ENCODE results near the gene RNF114.

The RNF114 gene

DNA sequence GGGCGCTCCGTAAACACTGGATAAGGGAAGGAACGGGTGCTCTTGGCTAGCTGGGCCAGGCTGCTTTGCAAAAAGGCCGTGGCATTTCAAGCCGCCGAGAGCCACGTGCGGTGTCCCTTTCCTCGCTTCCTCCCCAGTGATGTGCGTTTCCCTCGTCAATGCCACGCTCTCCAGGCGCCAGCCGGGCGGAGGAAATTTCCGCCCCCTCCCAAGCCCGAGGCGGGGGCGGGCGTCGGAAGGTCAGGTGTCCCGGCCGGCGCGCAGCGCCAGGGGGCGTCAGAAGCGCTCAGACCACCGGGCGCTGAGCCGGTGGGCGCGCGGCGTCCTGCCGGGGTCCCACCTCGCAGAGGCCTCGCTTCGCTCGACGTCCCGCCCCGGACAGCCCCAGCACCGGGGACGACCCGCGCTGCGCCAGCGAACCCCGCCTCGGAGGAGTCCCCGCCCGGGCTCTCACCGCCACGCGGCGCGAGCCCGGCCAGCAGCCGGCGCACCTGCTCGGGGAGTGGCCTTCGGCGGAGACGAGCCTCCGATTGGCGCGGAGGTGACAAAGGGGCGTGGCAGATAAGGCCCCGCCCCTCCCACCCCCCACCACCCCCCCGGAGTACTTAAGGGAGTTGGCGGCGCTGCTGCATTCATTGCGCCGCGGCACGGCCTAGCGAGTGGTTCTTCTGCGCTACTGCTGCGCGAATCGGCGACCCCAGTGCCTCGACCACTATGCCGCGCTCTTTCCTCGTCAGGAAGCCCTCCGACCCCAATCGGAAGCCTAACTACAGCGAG lies 46.3 kb downstream of the RNF114 start, which contains the start of gene SNAI1:
TSS of gene SNAI1 (plus strand) at position 635 of the 777 bp plus-strand sequence. CDS start at position 715, 80 bp downstream.
- no CpG with 5 or more reads among the region's 90 CpGs for WGBS (ENCODE audit: extremely low coverage, insufficient coverage, low lambda C conversion rate)
- peak; percentile 92 for DNase-seq
- peak within 1 kb of the TSS; percentile 76 for H2BK5ac ChIP-seq (ENCODE audit: low read length)
- H3K4ac ChIP-seq (ENCODE audit: low read depth, low read length), result peak within 1 kb of the TSS; percentile 60
- peaks cover 3% of the 10 kb centered on the region for H3K36me3 ChIP-seq (ENCODE audit: control insufficient read depth, insufficient read depth, low read length)
- no peak within 1 kb of the TSS for H2BK120ac ChIP-seq (ENCODE audit: low read depth, low read length)
- H3K4me2 ChIP-seq (ENCODE audit: low read length), result peak within 1 kb of the TSS; percentile 71
- H2BK15ac ChIP-seq (replicated peaks; ENCODE audit: low read depth), result no peak within 1 kb of the TSS
- H3K79me2 ChIP-seq (ENCODE audit: control insufficient read depth, insufficient read depth, low read length), result peaks cover 47% of the 10 kb centered on the region
- no peak within 1 kb of the TSS for H2AK5ac ChIP-seq (ENCODE audit: low read length)
- H3K56ac ChIP-seq (ENCODE audit: low read length), result peak within 1 kb of the TSS; percentile 97
- peak within 1 kb of the TSS; percentile 29 for H3K18ac ChIP-seq (ENCODE audit: low read length)
- H3K23ac ChIP-seq (ENCODE audit: low read length), result peak within 1 kb of the TSS; percentile 17
- H3K4me1 ChIP-seq (ENCODE audit: control insufficient read depth, low read depth, low read length), result peaks cover 14% of the 10 kb centered on the region
- H4K5ac ChIP-seq (ENCODE audit: low read length), result no peak within 1 kb of the TSS
- H4K8ac ChIP-seq (ENCODE audit: low read depth, low read length), result no peak within 1 kb of the TSS
- H3K79me1 ChIP-seq (ENCODE audit: low read length), result peaks cover 10% of the 10 kb centered on the region
- no peaks in the 10 kb centered on the region for H3K27me3 ChIP-seq (ENCODE audit: insufficient read depth, low read length, poor library complexity)
- H3K27ac ChIP-seq (ENCODE audit: low read depth, low read length), result no peak within 1 kb of the TSS
- peak within 1 kb of the TSS; percentile 93 for H3K4me3 ChIP-seq (ENCODE audit: low read length)
- H3K9ac ChIP-seq (ENCODE audit: low read length), result peak within 1 kb of the TSS; percentile 98

DNA sequence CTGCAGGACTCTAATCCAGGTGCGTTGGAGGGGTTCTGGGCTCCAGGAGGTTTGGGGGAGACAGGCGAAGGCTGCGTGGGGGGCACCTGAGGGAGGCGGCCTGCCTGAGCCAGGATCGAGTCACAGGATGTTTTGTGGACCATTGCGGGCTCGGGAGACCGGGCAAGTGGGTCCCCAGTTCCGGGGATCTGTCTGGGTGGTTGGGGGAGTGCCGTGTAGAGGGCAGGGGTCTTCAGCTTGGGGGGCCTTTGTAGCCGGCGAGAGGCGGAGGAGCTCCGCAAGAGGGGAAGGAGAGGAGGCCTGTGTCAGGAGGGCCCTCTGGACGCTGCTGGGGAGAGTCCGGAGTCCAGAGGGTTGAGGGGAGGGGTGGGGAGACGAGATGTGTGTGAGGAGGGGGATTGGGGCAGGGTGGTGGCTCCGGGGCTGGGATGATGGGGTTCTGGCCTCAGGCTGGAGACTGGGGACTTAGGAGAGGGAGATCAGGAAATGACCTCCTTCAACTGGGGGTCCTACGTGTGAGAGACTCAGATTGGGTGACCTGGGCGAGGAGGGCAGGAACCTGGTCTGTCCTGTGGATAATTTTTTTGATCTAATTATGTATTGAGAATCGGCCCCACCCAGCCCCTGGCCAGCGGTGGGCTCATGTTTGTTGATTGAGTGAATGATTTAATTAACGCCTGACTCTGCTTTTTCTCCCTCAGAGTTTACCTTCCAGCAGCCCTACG lies 47.1 kb downstream of the RNF114 start:
- Histone ChIP-seq H2BK120ac (ENCODE audit: low read depth, low read length) (no peak overlapping the region), H3K27ac (ENCODE audit: low read depth, low read length) (no peak overlapping the region), H3K79me1 (ENCODE audit: low read length) (peaks cover 10% of the 10 kb centered on the region), H2BK5ac (ENCODE audit: low read length) (peak overlapping the region; percentile 76), H3K4me2 (ENCODE audit: low read length) (peak overlapping the region; percentile 9), H2AK5ac (ENCODE audit: low read length) (no peak overlapping the region), H2BK15ac (replicated peaks; ENCODE audit: low read depth) (no peak overlapping the region), H3K23ac (ENCODE audit: low read length) (peak overlapping the region; percentile 17), H3K4me1 (ENCODE audit: control insufficient read depth, low read depth, low read length) (peaks cover 14% of the 10 kb centered on the region), H4K8ac (ENCODE audit: low read depth, low read length) (no peak overlapping the region), H3K36me3 (ENCODE audit: control insufficient read depth, insufficient read depth, low read length) (peaks cover 3% of the 10 kb centered on the region), H3K18ac (ENCODE audit: low read length) (peak overlapping the region; percentile 29), H4K5ac (ENCODE audit: low read length) (no peak overlapping the region), H3K79me2 (ENCODE audit: control insufficient read depth, insufficient read depth, low read length) (peaks cover 48% of the 10 kb centered on the region), H3K56ac (ENCODE audit: low read length) (peak overlapping the region; percentile 97), H3K9ac (ENCODE audit: low read length) (peak overlapping the region; percentile 98), H3K4me3 (ENCODE audit: low read length) (peak overlapping the region; percentile 93), H3K27me3 (ENCODE audit: insufficient read depth, low read length, poor library complexity) (no peaks in the 10 kb centered on the region), H3K4ac (ENCODE audit: low read depth, low read length) (peak overlapping the region; percentile 60)
- no peak for DNase-seq
- no CpG with 5 or more reads among the region's 24 CpGs for WGBS (ENCODE audit: extremely low coverage, insufficient coverage, low lambda C conversion rate)

DNA sequence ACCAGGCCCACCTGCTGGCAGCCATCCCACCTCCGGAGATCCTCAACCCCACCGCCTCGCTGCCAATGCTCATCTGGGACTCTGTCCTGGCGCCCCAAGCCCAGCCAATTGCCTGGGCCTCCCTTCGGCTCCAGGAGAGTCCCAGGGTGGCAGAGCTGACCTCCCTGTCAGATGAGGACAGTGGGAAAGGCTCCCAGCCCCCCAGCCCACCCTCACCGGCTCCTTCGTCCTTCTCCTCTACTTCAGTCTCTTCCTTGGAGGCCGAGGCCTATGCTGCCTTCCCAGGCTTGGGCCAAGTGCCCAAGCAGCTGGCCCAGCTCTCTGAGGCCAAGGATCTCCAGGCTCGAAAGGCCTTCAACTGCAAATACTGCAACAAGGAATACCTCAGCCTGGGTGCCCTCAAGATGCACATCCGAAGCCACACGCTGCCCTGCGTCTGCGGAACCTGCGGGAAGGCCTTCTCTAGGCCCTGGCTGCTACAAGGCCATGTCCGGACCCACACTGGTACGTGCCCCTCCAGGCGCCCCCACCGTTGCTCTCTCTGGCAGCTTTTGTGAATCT lies 47.7 kb downstream of the RNF114 start:
- peaks cover 3% of the 10 kb centered on the region for H3K36me3 ChIP-seq (ENCODE audit: control insufficient read depth, insufficient read depth, low read length)

DNA sequence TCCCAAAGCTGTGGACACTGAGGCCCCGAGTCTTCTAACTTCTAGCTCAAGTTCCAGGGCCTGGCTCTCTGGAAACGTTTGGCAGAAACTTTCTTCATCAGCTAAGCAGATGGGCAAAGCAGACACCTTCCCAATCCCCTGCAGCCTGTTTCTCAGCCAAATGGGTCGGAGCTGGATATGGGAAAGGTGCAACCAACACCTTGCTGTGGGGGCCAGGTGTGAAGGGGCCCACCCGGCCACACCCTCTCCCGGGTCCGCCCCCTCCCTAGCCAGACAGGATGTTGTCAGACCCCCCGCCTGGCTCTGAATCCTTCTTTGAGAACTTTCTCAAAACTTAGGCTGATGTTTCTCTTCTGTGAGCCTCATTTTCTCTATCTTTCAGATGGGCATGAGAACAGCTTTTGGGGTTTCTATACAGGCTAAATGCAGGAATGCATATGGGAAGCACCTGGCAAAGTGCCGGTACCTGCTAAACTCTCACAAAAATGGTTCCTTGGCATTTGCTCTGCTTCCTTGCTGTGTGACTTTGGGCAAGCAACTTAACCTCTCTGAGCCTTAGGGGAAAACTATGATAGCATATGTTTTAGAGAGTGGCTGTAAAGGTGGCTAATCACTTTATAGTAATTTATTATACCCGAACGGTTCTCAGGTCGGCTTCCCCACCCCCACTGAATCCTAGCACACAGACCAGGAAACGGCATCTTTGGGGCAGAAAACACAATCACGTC lies 48.4 kb downstream of the RNF114 start:
- Histone ChIP-seq H4K5ac (ENCODE audit: low read length) (no peak overlapping the region), H3K23ac (ENCODE audit: low read length) (no peak overlapping the region), H3K18ac (ENCODE audit: low read length) (no peak overlapping the region), H2BK120ac (ENCODE audit: low read depth, low read length) (no peak overlapping the region), H3K56ac (ENCODE audit: low read length) (peak overlapping the region; percentile 97), H3K27ac (ENCODE audit: low read depth, low read length) (no peak overlapping the region), H4K8ac (ENCODE audit: low read depth, low read length) (no peak overlapping the region), H3K36me3 (ENCODE audit: control insufficient read depth, insufficient read depth, low read length) (peaks cover 3% of the 10 kb centered on the region), H3K4me2 (ENCODE audit: low read length) (peak overlapping the region; percentile 9), H2AK5ac (ENCODE audit: low read length) (no peak overlapping the region), H3K4me3 (ENCODE audit: low read length) (peak overlapping the region; percentile 93), H3K79me1 (ENCODE audit: low read length) (peaks cover 10% of the 10 kb centered on the region), H3K9ac (ENCODE audit: low read length) (peak overlapping the region; percentile 98), H2BK15ac (replicated peaks; ENCODE audit: low read depth) (no peak overlapping the region), H3K79me2 (ENCODE audit: control insufficient read depth, insufficient read depth, low read length) (peaks cover 48% of the 10 kb centered on the region), H3K27me3 (ENCODE audit: insufficient read depth, low read length, poor library complexity) (no peaks in the 10 kb centered on the region), H3K4ac (ENCODE audit: low read depth, low read length) (no peak overlapping the region), H2BK5ac (ENCODE audit: low read length) (no peak overlapping the region), H3K4me1 (ENCODE audit: control insufficient read depth, low read depth, low read length) (peaks cover 21% of the 10 kb centered on the region)
- no CpG with 5 or more reads among the region's 13 CpGs for WGBS (ENCODE audit: extremely low coverage, insufficient coverage, low lambda C conversion rate)
- peak; percentile 30 for DNase-seq

More for the DNA sequence above, 47.7 kb downstream of the RNF114 start:
- Histone ChIP-seq H3K4me3 (ENCODE audit: low read length) (peak overlapping the region; percentile 93), H4K8ac (ENCODE audit: low read depth, low read length) (no peak overlapping the region), H2BK120ac (ENCODE audit: low read depth, low read length) (no peak overlapping the region), H3K79me1 (ENCODE audit: low read length) (peaks cover 10% of the 10 kb centered on the region), H4K5ac (ENCODE audit: low read length) (no peak overlapping the region), H3K56ac (ENCODE audit: low read length) (peak overlapping the region; percentile 97), H2BK5ac (ENCODE audit: low read length) (no peak overlapping the region), H3K4ac (ENCODE audit: low read depth, low read length) (no peak overlapping the region), H3K9ac (ENCODE audit: low read length) (peak overlapping the region; percentile 98), H3K23ac (ENCODE audit: low read length) (no peak overlapping the region), H2AK5ac (ENCODE audit: low read length) (no peak overlapping the region), H3K27ac (ENCODE audit: low read depth, low read length) (no peak overlapping the region), H3K79me2 (ENCODE audit: control insufficient read depth, insufficient read depth, low read length) (peaks cover 48% of the 10 kb centered on the region), H2BK15ac (replicated peaks; ENCODE audit: low read depth) (no peak overlapping the region), H3K4me1 (ENCODE audit: control insufficient read depth, low read depth, low read length) (peaks cover 16% of the 10 kb centered on the region), H3K18ac (ENCODE audit: low read length) (no peak overlapping the region), H3K27me3 (ENCODE audit: insufficient read depth, low read length, poor library complexity) (no peaks in the 10 kb centered on the region), H3K4me2 (ENCODE audit: low read length) (peak overlapping the region; percentile 9)
- WGBS (ENCODE audit: extremely low coverage, insufficient coverage, low lambda C conversion rate), result no CpG with 5 or more reads among the region's 18 CpGs
- peak; percentile 31 for DNase-seq

DNA sequence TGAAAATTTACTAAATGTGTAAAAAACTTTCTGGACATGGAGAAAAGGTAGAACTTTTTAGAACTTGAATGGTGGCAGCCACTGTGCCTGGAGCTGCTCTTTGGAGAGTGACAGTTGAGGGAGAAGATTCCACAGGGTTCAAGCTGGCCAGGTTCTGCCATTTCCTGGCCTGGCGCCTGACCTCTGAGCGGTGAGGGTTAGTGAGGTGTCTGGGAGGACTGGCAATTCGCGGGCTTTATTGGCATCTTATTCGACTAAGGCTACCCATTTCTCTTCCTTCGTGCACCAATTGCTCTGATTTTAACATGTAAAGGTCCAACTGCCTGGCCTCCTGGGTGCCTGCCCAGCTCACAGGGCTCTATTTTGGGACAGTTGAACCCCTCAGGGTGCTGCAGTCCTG lies 49.0 kb downstream of the RNF114 start:
- no peak overlapping the region for H3K18ac ChIP-seq (ENCODE audit: low read length)
- WGBS (ENCODE audit: extremely low coverage, insufficient coverage, low lambda C conversion rate), result no CpG with 5 or more reads among the region's 6 CpGs
- no peak overlapping the region for H2BK5ac ChIP-seq (ENCODE audit: low read length)
- H3K79me2 ChIP-seq (ENCODE audit: control insufficient read depth, insufficient read depth, low read length), result peaks cover 48% of the 10 kb centered on the region
- peaks cover 26% of the 10 kb centered on the region for H3K4me1 ChIP-seq (ENCODE audit: control insufficient read depth, low read depth, low read length)
- H3K23ac ChIP-seq (ENCODE audit: low read length), result no peak overlapping the region
- H3K56ac ChIP-seq (ENCODE audit: low read length), result peak overlapping the region; percentile 54
- H2BK15ac ChIP-seq (replicated peaks; ENCODE audit: low read depth), result no peak overlapping the region
- peak overlapping the region; percentile 98 for H3K9ac ChIP-seq (ENCODE audit: low read length)
- H2BK120ac ChIP-seq (ENCODE audit: low read depth, low read length), result no peak overlapping the region
- peaks cover 10% of the 10 kb centered on the region for H3K79me1 ChIP-seq (ENCODE audit: low read length)
- H3K4me2 ChIP-seq (ENCODE audit: low read length), result peak overlapping the region; percentile 9
- no peak overlapping the region for H3K4ac ChIP-seq (ENCODE audit: low read depth, low read length)
- H3K27ac ChIP-seq (ENCODE audit: low read depth, low read length), result no peak overlapping the region
- DNase-seq, result no peak
- peaks cover 3% of the 10 kb centered on the region for H3K36me3 ChIP-seq (ENCODE audit: control insufficient read depth, insufficient read depth, low read length)
- no peak overlapping the region for H4K5ac ChIP-seq (ENCODE audit: low read length)
- no peak overlapping the region for H2AK5ac ChIP-seq (ENCODE audit: low read length)
- H3K27me3 ChIP-seq (ENCODE audit: insufficient read depth, low read length, poor library complexity), result no peaks in the 10 kb centered on the region
- no peak overlapping the region for H4K8ac ChIP-seq (ENCODE audit: low read depth, low read length)
- H3K4me3 ChIP-seq (ENCODE audit: low read length), result peak overlapping the region; percentile 93

Measured in mesendoderm (in vitro differentiated cells).